OCI-LY3 (cell line): Measurements from ENCODE around the gene LAMA3.
A peak's percentile ranks its signal among the peaks of the same experiment; 100 is the strongest.

ENCODE experiments used
- CTCF ChIP-seq: fragments of 200-600, 300-600 bp; sonication (generic); IDR thresholded peaks from 2 replicates; pipeline ENCODE4 v1.5.1; 2014; ENCODE audit warnings: antibody characterized with exemption, low read length, low read depth
- EZH2phosphoT487 ChIP-seq: fragments of 200-600 bp; shearing (Covaris generic); IDR thresholded peaks from 2 replicates; pipeline ENCODE4 v1.6.1; 2018; ENCODE audit warnings: antibody characterized with exemption, mixed run types, low read depth

- TF ChIP-seq CTCF (peak; percentile 67), EZH2phosphoT487 (no peak)
Observed at GRCh38 chr18:23703057-23703986, 14.1 kb downstream of the LAMA3 start.
